ENCODE measurements around the gene ROBO1.

The ROBO1 gene

DNA sequence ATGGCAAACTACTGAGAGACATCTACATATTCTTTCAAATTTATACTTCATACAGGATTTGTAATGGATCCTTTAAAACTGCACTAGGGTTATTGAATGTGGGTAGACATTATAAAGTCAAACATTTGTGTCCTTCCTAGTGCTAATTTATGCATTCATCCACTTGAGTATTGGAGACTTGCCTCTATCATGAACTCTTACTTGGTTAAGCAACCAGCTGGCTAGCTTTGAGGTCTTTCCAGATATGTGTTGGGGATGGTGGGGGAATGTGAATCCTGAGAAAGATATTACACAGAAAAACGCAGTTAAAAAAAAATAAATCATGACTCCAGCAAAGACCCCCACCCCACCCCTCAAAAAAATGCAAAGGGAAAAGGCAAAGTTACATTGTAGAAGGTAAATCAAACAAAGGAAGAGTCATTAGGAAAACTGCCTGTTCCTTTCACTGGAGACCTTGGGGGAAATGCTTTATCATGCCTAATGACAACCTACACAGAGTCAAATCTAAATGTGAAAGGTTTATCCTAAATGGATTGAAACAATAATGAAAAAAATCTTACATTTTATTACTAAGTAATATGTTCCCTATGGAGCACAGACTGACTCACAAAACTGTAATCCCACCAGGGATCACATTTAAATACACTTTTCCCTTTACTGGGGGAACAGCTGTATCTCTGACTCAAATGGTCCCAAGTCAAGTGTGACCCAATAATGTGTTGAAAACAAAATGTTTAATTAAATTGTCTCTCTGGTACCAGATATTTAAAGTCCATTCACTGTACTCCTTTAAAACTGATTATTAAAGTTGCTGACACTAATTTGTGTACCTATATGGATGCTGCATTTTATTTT, 522.3 kb downstream of the ROBO1 start:
- H3K27ac Mint-ChIP-seq: no peak overlapping the region
- no peak overlapping the region for H3K4me3 Mint-ChIP-seq

DNA sequence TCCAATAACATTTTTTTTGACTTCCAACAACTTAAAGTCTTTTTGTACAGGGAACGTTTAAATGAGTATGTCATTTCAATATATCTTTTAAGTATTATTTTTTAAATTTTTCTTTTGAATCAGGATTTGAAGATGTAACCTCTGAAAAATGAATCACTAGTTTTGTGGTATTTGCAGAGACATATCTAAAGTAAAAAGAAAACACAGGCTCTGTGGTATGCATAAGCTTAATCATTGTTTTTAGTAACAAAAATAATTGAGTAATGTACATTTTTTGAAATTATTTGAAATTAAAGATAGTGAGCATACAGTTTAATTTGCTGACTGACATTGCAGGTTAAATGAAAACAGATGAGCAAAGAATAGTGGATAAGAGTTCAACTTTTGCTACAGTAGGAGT, 531.3 kb downstream of the ROBO1 start:
- H3K27ac Mint-ChIP-seq: no peak overlapping the region
- no peaks in the 10 kb centered on the region for H3K36me3 Mint-ChIP-seq (ENCODE audit: low read depth)
- H3K4me1 Mint-ChIP-seq (ENCODE audit: low read depth): no peaks in the 10 kb centered on the region
- no peak for DNase-seq
- no peak overlapping the region for H3K4me3 Mint-ChIP-seq
- H3K9me3 Mint-ChIP-seq: peaks cover 28% of the 10 kb centered on the region
- no peaks in the 10 kb centered on the region for H3K27me3 Mint-ChIP-seq

More for the DNA sequence above, 522.3 kb downstream of the ROBO1 start:
- no peaks in the 10 kb centered on the region for H3K4me1 Mint-ChIP-seq (ENCODE audit: low read depth)
- no peak for DNase-seq
- peaks cover 13% of the 10 kb centered on the region for H3K9me3 Mint-ChIP-seq
- H3K36me3 Mint-ChIP-seq (ENCODE audit: low read depth): no peaks in the 10 kb centered on the region
- no peaks in the 10 kb centered on the region for H3K27me3 Mint-ChIP-seq

DNA sequence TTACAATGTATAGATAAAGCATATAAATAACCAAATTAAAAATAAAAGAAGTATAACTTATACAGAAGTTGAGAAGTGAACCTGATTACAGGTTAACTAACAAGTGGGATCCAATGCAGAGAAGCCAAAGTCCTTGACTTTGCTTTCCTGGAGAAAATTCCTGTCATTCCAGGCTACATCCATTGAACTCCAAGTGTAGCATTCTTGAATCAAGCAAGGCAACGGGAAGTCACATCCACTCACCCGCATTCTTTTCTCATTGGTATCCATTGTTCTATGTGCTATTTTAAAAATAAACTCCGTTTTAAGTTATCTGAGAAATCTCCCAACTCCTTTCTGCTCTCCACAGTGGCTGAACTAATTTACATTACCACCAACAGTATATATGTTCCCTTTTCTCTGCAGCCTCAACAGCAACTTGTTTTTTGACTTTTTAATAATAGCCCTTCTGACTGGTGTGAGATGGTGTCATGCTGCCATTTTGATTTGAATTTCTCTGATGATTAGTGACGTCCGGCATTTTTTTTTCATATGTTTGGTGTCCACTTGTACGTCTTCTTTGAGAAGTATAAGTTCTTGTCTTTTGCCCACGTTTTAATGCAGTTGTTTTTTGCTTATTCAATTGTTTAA, 534.3 kb downstream of the ROBO1 start:
- H3K9me3 Mint-ChIP-seq: peaks cover 31% of the 10 kb centered on the region
- DNase-seq: no peak
- no peaks in the 10 kb centered on the region for H3K4me1 Mint-ChIP-seq (ENCODE audit: low read depth)
- H3K36me3 Mint-ChIP-seq (ENCODE audit: low read depth): no peaks in the 10 kb centered on the region
- H3K27me3 Mint-ChIP-seq: no peaks in the 10 kb centered on the region
- no peak overlapping the region for H3K27ac Mint-ChIP-seq
- H3K4me3 Mint-ChIP-seq: no peak overlapping the region

GRCh38 chr3:79230266-79230665, 537.5 kb downstream of the ROBO1 start:
- Mint-ChIP-seq H3K4me1 (ENCODE audit: low read depth) (no peaks in the 10 kb centered on the region), H3K27me3 (no peaks in the 10 kb centered on the region)

DNA sequence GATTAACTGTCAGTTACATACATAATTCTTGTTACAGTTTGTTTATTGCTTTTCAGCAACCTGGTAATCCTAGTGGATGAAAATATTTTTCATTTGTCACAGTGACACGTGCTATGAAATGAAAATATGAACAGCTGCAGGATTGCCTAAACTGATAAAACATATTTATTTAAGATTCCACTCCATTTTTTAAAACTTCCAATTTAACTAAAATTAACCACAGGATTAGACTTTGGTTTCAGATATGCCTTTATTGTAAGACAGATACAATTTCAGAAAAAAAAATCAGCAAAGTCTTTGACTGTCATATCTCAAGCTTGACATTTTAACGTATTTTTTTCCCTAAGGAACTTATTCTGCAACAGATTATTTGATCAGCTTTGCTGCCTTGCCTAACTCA, 550.7 kb downstream of the ROBO1 start:
- no peaks in the 10 kb centered on the region for H3K27me3 Mint-ChIP-seq
- H3K27ac Mint-ChIP-seq: no peak overlapping the region
- no peaks in the 10 kb centered on the region for H3K36me3 Mint-ChIP-seq (ENCODE audit: low read depth)
- H3K4me1 Mint-ChIP-seq (ENCODE audit: low read depth): no peaks in the 10 kb centered on the region
- H3K9me3 Mint-ChIP-seq: peaks cover 7% of the 10 kb centered on the region
- DNase-seq: no peak
- no peak overlapping the region for H3K4me3 Mint-ChIP-seq

More at GRCh38 chr3:79230266-79230665, 537.5 kb downstream of the ROBO1 start:
- Mint-ChIP-seq H3K9me3 (peaks cover 35% of the 10 kb centered on the region), H3K4me3 (no peak overlapping the region), H3K36me3 (ENCODE audit: low read depth) (no peaks in the 10 kb centered on the region), H3K27ac (no peak overlapping the region)
- no peak for DNase-seq

- DNase-seq: no peak
- H3K27ac Mint-ChIP-seq: no peak overlapping the region
- H3K27me3 Mint-ChIP-seq: no peaks in the 10 kb centered on the region
- no peaks in the 10 kb centered on the region for H3K36me3 Mint-ChIP-seq (ENCODE audit: low read depth)
- no peaks in the 10 kb centered on the region for H3K4me1 Mint-ChIP-seq (ENCODE audit: low read depth)
- no peak overlapping the region for H3K4me3 Mint-ChIP-seq
- H3K9me3 Mint-ChIP-seq: peaks cover 7% of the 10 kb centered on the region
These were observed 552.5 kb downstream of the ROBO1 start for GRCh38 chr3:79215286-79215685.

GRCh38 chr3:79211586-79212359, 556.0 kb downstream of the ROBO1 start:
- Mint-ChIP-seq H3K4me1 (ENCODE audit: low read depth) (no peaks in the 10 kb centered on the region), H3K9me3 (peaks cover 23% of the 10 kb centered on the region), H3K27ac (no peak overlapping the region), H3K36me3 (ENCODE audit: low read depth) (no peaks in the 10 kb centered on the region), H3K4me3 (no peak overlapping the region), H3K27me3 (no peaks in the 10 kb centered on the region)
- DNase-seq: no peak

- no peak for DNase-seq
- Mint-ChIP-seq H3K27ac (no peak overlapping the region), H3K4me1 (ENCODE audit: low read depth) (no peaks in the 10 kb centered on the region), H3K36me3 (ENCODE audit: low read depth) (no peaks in the 10 kb centered on the region), H3K27me3 (no peaks in the 10 kb centered on the region), H3K4me3 (no peak overlapping the region), H3K9me3 (peaks cover 23% of the 10 kb centered on the region)
These were observed 563.4 kb downstream of the ROBO1 start for GRCh38 chr3:79204351-79204750.

DNA sequence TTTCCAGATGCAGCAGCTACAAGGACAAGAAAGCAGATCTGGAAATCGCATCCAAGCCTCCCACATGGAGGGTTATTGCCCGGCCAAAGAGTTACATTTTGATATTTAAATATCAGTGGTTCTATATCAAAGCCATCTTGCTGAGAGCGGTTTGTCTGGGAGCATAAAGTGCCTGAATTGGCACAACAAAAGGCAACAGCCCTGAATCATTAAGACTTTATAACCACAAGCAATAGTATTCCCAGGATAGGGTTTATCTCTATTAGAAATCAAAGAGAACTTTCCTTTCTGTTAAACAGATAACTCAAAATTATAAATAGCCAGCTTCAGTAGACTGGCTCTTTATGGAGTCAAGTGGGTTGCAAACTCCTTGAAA, 564.7 kb downstream of the ROBO1 start:
- H3K9me3 Mint-ChIP-seq: peaks cover 15% of the 10 kb centered on the region
- no peak for DNase-seq
- H3K36me3 Mint-ChIP-seq (ENCODE audit: low read depth): no peaks in the 10 kb centered on the region
- H3K4me1 Mint-ChIP-seq (ENCODE audit: low read depth): no peaks in the 10 kb centered on the region
- no peak overlapping the region for H3K4me3 Mint-ChIP-seq
- no peak overlapping the region for H3K27ac Mint-ChIP-seq
- no peaks in the 10 kb centered on the region for H3K27me3 Mint-ChIP-seq

- H3K36me3 Mint-ChIP-seq (ENCODE audit: low read depth): no peaks in the 10 kb centered on the region
- no peaks in the 10 kb centered on the region for H3K4me1 Mint-ChIP-seq (ENCODE audit: low read depth)
- H3K9me3 Mint-ChIP-seq: peaks cover 15% of the 10 kb centered on the region
- DNase-seq: no peak
- H3K27ac Mint-ChIP-seq: no peak overlapping the region
- H3K27me3 Mint-ChIP-seq: no peaks in the 10 kb centered on the region
- no peak overlapping the region for H3K4me3 Mint-ChIP-seq
These were observed 565.2 kb downstream of the ROBO1 start for GRCh38 chr3:79202471-79203143.

DNA sequence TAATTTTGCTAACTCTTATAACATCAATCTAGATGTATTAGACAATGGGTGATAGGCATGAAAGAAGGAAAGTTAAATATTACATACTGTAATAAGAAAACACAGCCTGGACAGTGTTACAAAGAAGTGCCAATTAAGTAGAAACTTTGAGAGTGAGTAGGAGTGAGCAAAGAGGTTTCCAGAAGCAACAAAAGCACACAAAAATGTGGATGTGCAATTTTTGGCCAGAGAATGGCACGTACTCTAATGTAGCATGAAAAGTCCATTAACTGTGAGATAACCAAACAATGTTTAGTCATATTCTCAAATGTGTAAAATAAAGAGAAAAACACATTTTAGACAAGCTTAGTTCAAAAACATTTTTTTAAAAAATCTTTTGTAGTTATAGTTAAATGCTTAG, 567.3 kb downstream of the ROBO1 start:
- Mint-ChIP-seq H3K4me3 (no peak overlapping the region), H3K27ac (no peak overlapping the region)
- no peak for DNase-seq

DNA sequence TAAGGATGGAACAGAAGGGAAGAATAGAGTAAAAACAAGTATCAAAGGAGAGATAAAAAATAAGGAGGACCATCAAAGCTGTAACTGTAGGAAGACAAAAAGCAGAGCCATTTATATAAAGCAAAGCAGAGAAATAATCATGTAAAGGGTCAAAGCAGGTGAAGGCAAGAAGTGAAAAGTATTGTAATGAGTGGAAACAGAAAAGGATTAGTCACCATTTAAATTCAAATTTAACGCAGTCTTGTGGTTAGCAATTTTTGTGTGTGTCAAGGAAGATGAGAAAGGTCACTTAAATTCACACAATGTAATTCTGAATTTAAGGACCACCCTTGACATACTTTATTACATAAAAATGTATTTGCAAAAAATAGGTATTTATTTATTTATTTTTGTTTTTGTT, 567.8 kb downstream of the ROBO1 start:
- Mint-ChIP-seq H3K4me1 (ENCODE audit: low read depth) (no peaks in the 10 kb centered on the region), H3K4me3 (no peak overlapping the region), H3K9me3 (peaks cover 11% of the 10 kb centered on the region), H3K27me3 (no peaks in the 10 kb centered on the region), H3K36me3 (ENCODE audit: low read depth) (no peaks in the 10 kb centered on the region), H3K27ac (no peak overlapping the region)
- DNase-seq: no peak

More for the DNA sequence above, 567.3 kb downstream of the ROBO1 start:
- H3K36me3 Mint-ChIP-seq (ENCODE audit: low read depth): no peaks in the 10 kb centered on the region
- no peaks in the 10 kb centered on the region for H3K27me3 Mint-ChIP-seq
- no peaks in the 10 kb centered on the region for H3K4me1 Mint-ChIP-seq (ENCODE audit: low read depth)
- H3K9me3 Mint-ChIP-seq: peaks cover 10% of the 10 kb centered on the region

GRCh38 chr3:79187426-79187825, 580.4 kb downstream of the ROBO1 start:
- Mint-ChIP-seq H3K27ac (no peak overlapping the region), H3K9me3 (peaks cover 9% of the 10 kb centered on the region), H3K36me3 (ENCODE audit: low read depth) (no peaks in the 10 kb centered on the region), H3K27me3 (no peaks in the 10 kb centered on the region), H3K4me1 (ENCODE audit: low read depth) (no peaks in the 10 kb centered on the region), H3K4me3 (no peak overlapping the region)
- DNase-seq: no peak

- no peak overlapping the region for H3K4me3 Mint-ChIP-seq
- no peak for DNase-seq
- H3K9me3 Mint-ChIP-seq: peaks cover 17% of the 10 kb centered on the region
- no peaks in the 10 kb centered on the region for H3K27me3 Mint-ChIP-seq
- no peaks in the 10 kb centered on the region for H3K36me3 Mint-ChIP-seq (ENCODE audit: low read depth)
- H3K4me1 Mint-ChIP-seq (ENCODE audit: low read depth): no peaks in the 10 kb centered on the region
- no peak overlapping the region for H3K27ac Mint-ChIP-seq
These were observed 583.5 kb downstream of the ROBO1 start for GRCh38 chr3:79184251-79184650.

Measured in activated T-cell treated with anti-CD3 and anti-CD28 coated beads, Interleukin-2, amount 50 U/mL, for 24 hours (primary cell).